ENCODE results near the gene KIF26A.
A peak's percentile ranks its signal among the peaks of the same experiment; 100 is the strongest.
"Not testable (repeated sequence)": the region's sequence is repeated elsewhere in the genome, so short reads cannot be mapped to it uniquely, and the experiment has no call there.

The KIF26A gene

DNA sequence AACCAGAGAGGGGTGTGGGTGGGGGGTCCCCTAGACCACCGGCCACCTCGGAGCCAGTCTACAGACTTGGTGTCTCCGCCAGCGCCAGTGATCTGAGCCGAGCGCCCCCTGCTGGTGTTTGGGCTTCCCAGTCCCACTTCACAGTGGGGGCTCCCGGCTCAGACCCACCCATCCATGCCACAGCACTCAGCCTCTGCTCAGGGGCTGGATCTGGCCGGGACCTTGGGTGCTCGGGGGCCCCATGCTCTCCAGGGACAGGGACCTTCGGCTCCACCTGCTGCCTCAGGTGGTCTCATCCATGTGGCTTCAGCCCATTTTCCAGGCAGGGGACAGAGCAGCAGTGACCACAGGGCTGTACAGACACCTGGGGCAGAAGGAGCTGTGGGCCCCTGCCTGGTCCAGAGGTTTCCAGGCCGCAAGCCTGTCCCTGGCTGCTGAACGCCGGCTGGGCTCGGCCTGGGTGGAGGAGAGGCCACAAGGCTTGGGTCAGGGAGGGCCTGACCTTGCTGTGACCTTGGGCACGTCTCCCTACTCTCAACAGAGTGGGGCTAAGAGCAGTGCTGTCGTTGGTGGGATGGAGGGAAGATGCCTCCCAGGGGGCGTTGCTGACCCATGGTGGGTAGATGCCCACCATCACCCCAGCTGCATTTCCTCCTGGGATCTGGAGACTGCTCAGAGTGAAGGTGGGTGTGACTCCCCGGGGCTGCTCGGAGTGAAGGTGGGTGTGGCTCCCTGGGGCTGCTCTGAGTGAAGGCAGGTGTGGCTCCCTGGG is 86.3 kb downstream of the KIF26A start:
- TF ChIP-seq, protein P1, sequence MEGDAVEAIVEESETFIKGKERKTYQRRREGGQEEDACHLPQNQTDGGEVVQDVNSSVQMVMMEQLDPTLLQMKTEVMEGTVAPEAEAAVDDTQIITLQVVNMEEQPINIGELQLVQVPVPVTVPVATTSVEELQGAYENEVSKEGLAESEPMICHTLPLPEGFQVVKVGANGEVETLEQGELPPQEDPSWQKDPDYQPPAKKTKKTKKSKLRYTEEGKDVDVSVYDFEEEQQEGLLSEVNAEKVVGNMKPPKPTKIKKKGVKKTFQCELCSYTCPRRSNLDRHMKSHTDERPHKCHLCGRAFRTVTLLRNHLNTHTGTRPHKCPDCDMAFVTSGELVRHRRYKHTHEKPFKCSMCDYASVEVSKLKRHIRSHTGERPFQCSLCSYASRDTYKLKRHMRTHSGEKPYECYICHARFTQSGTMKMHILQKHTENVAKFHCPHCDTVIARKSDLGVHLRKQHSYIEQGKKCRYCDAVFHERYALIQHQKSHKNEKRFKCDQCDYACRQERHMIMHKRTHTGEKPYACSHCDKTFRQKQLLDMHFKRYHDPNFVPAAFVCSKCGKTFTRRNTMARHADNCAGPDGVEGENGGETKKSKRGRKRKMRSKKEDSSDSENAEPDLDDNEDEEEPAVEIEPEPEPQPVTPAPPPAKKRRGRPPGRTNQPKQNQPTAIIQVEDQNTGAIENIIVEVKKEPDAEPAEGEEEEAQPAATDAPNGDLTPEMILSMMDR (IDR thresholded peaks at IDR 0.05; ENCODE audit: extremely low read depth, missing control alignments) = no peak
- peak; percentile 62 for DNase-seq (ENCODE audit: low spot score)

DNA sequence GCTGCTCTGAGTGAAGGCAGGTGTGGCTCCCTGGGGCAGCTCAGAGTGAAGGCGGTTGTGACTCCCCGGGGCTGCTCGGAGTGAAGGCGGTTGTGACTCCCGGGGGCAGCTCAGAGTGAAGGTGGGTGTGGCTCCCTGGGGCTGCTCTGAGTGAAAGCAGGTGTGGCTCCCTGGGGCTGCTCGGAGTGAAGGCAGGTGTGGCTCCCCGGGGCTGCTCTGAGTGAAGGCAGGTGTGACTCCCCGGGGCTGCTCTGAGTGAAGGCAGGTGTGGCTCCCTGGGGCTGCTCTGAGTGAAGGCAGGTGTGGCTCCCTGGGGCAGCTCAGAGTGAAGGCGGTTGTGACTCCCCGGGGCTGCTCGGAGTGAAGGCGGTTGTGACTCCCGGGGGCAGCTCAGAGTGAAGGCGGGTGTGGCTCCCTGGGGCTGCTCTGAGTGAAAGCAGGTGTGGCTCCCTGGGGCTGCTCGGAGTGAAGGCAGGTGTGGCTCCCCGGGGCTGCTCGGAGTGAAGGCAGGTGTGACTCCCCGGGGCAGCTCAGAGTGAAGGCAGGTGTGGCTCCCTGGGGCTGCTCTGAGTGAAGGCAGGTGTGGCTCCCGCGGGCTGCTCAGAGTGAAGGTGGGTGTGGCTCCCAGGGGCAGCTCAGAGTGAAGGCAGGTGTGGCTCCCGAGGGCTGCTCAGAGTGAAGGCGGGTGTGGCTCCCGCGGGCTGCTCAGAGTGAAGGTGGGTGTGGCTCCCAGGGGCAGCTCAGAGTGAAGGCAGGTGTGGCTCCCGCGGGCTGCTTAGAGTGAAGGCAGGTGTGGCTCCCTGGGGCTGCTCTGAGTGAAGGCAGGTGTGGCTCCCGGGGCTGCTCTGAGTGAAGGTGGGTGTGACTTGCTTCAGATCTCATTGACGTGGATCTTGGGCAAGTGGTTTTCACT is 87.1 kb downstream of the KIF26A start:
- DNase-seq (ENCODE audit: low spot score) = not testable (repeated sequence)

DNA sequence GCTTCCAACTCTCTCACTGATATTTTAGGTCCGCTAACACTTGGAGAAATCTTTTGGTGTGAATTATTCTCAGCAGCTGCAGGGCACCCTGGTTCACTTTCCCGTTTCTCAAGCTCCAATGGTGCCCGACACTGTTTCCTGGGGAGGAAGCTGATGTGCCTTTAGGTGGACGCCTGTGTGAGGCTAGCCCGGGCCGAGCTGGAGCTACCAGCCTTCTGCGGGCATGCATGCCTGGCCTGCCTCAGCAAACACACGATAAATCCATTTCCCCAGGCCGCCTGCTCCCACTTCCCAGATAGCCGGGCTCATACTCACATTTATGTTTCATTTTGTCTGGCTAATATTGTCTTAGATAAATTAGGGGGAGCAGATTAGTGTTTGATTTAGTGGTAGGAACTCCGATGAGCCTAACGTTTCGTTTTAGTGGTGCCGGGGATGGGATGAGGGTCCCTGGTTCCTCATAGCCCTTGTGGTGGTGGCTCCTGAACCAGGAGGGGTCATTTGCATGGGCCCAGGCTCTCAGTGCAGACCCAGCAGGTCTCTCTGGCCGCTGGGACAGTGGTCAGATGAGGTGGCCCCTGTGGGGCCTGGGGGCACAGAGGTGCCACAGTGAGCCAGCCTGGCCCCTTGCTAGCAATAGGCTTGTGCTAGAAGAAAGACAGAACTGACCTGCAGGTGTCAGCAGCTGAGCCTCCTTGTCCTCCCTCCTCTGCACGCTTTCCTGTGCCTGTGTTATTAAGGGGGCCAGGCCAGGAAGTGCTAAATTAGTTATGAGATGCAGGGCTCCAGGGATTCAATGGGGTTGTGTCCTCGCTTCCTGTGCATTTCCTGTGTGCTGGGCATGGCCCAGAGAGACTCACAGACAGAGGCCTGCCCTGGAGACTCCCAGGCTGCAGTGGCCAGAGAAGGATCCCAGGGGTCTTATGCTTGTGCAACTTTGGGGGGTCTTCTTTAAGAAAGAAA is 88.3 kb downstream of the KIF26A start:
- TF ChIP-seq, protein P1 (IDR thresholded peaks at IDR 0.05; ENCODE audit: extremely low read depth, missing control alignments) = no peak
- DNase-seq (ENCODE audit: low spot score) = no peak

DNA sequence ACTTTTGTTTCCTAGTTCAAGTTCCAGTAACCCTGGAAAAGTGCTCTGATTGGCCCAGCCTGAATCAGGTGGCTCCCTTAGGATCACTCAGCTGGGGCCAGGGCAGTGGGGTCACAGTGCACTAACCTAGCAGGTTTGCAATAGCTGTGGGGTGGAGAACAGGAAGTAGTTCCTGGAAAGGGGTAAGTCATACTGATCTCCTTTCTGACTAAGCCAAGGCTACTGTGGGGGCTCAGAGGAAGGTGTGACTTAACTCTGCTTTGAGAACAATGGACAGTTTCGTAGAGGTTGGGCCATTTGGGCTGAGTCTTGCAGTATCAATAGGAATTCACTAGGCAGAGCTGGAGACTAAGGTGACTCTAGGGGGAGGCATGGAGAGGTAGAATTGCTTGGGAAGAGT is 89.4 kb downstream of the KIF26A start:
- no peak for DNase-seq (ENCODE audit: low spot score)
- TF ChIP-seq, protein P1 (IDR thresholded peaks at IDR 0.05; ENCODE audit: extremely low read depth, missing control alignments) = no peak

DNA sequence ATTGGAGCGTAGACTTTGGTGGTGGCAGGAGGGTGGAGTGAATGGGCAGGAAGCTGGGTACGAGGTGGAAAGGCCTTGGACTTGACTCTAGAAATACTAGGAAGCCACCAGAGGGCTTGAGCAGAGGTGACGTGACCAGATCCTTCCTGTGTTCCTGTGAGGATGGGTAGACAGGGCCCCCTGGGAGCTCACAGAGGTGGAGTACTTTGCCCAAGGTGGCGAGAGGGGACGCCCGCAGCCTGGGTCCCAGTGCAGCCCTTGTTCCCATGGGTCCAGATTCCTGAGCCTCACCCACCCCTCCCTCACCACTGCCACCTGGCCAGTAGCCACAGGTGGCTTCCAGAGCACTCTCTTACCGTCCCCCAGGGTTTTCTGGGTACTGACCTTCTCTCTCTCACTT is 89.8 kb downstream of the KIF26A start:
- TF ChIP-seq, protein P1 (IDR thresholded peaks at IDR 0.05; ENCODE audit: extremely low read depth, missing control alignments) = no peak
- no peak for DNase-seq (ENCODE audit: low spot score)

DNA sequence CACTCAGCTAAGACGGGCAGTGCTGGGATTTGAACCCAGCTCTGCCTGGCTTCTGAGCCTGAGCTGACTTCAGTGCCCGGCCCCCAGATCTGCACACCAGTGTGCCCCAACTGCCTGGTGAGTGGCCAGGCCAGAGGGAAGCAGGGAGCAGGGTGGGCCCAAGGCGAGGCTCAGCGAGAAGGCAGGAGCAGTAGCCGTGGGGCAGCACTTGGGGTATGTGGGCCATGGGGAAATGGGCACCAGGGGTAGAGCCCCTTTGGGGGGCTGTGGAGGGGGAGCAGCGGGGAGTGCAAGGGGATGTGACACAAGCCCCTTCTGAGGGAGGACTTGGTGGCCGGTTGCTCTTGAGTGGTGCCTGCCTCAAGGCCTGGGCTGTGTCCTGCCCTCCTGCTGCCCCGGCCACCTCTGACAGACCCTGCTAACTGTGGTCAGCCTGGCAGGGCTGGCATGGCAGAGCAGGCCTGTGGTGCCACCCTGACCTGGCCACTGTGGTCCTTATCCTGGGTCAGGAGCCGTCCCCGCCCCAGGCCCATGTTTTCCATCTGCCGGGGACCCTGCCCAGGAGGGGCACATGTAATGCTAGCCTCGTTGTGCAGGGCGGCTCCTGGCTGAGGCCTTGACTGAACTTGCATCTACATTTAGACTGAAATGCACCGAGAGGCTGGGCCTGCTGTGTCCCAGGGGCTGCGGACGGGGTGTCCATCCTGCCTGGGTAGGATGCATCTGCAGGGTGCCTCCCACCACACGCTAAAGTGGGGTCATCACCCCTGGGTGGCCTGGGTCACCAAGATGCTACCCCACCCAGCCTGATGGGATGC is 90.5 kb downstream of the KIF26A start:
- no peak for DNase-seq (ENCODE audit: low spot score)
- TF ChIP-seq, protein P1 (IDR thresholded peaks at IDR 0.05; ENCODE audit: extremely low read depth, missing control alignments) = no peak
